ELR (cell line): ENCODE measurements around the gene MOV10L1.
"Not testable (repeated sequence)": the region's sequence is repeated elsewhere in the genome, so short reads cannot be mapped to it uniquely, and the experiment has no call there.

ENCODE experiments used
- DNase-seq: peaks from one replicate; pipeline ENCODE4 v3.0.0-alpha.2; 2015; ENCODE audit warnings: low read depth

The MOV10L1 gene

DNA sequence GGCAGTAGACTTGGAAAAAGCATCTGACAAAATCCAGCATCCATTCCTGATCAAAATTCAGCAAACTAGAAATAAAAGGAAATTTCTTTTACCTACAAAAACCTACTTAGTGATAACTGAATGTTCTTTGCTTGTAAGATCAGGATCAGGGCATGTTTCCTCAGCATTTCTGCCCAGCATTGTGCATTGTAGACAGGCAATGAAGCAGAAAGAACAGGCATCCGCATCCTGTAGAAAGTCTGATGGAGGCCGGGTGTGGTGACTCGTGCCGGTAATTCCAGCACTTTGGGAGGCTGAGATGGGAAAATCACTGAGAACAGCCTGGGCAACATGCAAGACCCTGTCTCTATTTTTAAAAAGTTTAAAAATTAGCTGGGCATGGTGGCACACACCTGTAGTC, 48.2 kb downstream of the MOV10L1 start:
- DNase-seq, result no peak

DNA sequence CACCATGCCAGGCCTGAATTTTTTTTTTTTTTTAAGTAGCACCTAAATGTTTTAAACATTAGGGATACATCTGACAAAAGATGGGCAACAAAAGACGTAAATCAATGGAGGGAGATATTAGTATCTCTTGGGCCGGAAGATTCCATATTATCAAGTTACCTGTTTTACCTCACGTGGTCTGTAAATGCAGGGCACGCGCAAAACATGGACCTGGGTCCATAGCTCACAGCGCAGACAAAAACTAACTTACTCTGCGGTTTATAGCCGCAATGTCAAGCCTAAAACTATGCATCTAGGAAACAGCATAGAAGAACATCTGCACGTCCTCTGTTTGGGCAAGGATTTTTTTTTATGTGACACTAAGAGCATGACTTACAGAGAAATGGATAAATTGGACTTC, 49.2 kb downstream of the MOV10L1 start:
- DNase-seq, result no peak

DNA sequence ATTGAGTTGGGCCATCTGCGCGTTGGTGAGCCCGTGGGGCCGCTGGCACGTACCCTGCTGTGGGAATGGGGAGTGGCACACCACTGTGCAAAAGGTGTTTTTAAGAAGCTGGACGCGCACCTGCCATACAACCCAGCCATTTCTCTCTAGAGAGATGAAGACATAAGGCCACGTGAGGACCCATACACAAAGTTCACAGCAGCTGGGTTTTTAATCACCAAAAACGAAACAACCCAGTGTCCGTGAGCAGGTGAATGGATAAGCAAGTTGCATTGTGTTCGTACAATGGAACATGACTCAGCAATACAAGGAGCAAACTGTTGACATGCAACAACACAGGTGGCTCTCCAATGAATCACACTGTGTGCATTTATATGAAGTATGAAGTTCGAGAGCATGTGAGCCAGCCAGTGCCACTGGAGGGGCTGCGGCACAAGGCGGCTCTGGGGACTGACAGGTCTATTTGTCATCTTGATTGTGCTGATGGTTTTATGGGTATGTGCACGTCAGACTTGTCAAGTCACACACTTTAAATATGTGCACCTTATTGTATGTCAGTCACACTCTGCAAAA, 50.1 kb downstream of the MOV10L1 start:
- no peak for DNase-seq

DNA sequence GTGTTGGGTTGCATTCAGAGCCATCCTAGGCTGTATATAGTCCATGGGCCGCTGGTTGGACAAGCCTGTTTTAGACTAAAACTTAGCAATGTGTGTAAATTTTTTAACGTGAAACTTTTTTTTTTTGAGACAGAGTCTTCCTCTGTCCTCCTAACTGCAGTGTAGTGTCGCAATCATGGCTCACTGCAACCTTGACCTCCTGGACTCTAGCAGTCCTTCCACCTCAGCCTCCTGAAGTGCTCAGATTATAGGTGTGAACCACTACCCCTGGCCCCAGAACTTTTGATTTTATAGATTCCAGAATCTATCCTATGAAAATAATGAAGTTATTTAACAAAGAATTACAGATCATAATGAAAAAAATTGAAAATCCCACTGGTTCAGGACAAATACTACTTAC, 50.8 kb downstream of the MOV10L1 start:
- DNase-seq, result no peak

DNA sequence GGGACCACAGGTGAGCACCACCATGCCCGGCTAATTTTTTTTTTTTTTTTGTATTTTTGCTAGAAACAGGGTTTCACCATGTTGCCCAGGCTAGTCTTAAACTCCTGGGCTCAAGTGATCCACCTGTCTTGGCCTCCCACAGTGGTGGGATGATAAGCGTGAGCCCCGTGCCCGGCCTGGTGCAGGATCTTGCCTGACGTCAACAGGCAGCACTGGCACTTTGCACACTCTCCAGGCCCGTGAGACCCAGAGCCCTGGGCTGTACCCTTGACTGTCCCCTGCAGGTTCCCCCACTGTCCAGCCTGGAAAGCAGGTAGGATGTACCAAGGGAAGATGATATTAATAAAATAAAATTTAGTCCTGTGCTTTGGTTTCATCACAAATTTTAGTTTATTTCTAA, 51.7 kb downstream of the MOV10L1 start:
- DNase-seq, result no peak

DNA sequence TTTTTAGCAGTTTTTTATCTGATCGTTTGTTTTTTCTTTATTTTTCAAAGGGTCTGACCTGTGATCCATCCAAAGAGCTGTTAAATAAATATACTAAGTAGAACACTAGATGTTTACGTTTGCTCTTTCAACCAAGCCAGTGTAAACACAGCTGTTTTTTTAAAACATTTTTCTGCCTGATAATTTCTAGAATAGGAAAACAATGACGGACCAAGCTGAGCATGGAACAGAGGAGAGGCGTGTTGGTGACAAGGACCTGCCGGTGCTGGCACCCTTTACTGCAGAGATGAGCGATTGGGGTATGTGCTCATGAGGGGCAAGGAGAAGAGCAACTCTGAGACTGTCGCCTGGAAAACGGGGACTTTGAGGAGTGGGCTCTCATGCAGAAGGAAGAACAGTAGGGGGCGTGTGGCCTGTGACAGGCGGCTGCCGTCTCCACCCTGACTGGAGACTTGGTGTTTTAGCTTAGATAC, 52.1 kb downstream of the MOV10L1 start:
- DNase-seq, result no peak

DNA sequence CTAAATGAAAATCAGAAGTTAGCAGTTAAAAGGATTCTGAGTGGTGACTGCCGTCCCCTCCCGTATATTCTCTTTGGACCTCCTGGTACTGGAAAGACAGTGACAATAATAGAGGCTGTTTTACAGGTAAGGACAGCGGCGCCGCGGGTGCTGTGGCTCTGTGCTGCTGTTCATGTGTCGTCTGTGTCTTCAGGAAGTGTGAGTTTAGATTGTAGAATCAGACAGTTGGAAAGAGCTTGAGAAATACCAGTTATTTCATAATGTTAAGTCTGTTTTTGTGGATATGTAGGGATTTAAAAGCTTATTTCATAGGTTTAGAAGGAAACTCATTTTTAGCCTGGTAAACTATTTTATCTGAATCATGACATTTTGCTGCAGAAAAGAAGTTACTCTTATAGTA, 53.3 kb downstream of the MOV10L1 start:
- DNase-seq, result no peak

DNA sequence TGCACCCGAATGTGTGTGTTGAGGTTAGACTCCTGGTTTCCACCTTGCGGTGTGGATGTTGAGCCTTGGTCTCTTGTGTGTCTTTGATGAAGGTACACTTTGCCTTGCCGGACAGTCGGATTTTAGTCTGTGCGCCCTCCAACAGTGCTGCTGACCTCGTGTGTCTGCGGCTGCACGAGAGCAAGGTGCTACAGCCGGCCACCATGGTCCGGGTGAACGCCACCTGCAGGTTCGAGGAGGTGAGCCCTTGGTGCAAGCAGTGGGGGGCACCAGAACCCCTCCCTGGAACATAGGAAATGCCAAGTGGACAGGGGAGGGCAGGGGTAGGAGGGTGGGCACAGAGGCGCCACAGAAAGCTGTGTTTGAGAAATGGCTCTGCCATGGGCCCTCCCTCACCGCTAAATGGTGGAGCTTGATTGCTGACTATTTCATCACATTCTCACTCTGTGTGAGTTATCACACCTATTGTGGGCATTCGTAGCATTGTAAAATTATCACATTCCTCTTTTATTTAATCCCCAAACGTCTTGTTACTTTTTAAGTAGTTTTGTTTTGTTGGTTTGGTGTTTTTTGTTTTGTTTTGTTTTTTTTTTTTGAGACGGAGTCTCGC, 54.3 kb downstream of the MOV10L1 start:
- no peak for DNase-seq

DNA sequence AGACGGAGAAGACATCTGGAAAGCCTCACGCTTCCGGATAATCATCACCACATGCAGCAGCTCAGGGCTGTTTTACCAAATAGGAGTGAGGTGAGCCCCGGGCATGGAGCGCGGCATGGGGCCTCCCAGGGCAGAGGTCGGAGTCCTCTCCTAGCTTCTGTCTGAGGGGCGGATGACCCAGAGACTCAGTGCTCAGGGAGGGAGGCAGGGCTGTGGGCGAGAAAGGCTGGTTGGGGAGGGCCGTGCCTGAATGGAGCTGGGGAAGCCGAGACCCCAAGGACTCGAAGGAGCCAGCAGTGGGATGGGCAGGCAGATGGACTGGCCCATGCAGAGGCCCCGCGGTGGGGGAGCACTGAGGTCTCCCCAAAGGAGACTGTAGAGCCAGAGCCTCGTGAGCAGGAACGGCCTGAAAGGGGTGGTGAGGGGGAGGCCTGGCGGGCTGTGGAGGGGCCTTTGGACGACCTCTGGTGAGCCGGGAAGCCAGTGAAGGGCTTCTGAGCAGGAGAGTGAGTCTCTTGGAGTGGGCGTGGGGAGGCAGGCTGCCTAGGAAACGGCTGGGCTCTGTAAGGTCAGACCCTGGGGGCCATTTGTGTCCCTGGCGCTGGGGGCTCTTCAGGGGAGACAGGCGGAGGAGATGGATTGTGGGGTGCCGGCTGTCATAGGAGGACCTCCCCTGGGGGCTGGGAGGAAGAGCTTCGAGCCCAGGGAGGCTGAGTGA, 56.1 kb downstream of the MOV10L1 start:
- no peak for DNase-seq

DNA sequence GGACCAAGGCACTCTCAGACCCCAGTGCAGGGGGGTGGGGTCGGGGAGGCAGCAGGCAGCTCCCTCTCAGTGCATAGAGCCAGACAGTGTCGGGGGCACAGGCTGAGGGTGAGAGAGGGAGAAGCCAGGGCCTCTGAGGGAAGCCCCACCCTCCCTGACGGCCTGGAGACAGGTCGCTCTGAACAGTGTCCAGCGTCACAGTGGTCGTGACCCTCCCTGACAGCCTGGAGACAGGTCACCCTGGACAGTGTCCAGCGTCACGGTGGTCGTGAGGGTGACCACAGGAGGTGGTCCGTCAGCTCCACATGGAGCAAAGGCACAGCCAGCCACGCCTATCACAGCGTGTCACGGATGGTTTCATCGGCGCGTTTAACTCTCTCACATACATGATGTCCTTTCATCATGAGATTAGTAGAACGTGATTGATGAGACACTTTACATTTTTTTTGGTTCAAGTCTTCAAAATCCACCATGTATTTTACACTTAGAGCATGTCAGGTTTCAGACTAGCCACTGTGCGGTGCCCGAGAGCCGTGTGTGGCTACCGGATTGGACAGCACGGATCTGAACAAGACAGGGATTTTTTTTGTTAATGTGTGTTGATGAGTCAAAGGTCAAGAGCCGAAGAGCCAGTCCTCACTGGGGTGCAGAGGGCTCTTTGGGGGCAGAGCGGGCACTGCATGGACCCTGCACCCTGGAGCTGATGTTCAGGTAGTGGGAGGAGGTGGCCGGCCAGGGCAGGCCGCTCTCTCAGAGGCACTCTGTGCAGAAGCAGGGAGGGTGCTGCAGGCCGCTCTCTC, 56.8 kb downstream of the MOV10L1 start:
- DNase-seq, result peak; percentile 80

DNA sequence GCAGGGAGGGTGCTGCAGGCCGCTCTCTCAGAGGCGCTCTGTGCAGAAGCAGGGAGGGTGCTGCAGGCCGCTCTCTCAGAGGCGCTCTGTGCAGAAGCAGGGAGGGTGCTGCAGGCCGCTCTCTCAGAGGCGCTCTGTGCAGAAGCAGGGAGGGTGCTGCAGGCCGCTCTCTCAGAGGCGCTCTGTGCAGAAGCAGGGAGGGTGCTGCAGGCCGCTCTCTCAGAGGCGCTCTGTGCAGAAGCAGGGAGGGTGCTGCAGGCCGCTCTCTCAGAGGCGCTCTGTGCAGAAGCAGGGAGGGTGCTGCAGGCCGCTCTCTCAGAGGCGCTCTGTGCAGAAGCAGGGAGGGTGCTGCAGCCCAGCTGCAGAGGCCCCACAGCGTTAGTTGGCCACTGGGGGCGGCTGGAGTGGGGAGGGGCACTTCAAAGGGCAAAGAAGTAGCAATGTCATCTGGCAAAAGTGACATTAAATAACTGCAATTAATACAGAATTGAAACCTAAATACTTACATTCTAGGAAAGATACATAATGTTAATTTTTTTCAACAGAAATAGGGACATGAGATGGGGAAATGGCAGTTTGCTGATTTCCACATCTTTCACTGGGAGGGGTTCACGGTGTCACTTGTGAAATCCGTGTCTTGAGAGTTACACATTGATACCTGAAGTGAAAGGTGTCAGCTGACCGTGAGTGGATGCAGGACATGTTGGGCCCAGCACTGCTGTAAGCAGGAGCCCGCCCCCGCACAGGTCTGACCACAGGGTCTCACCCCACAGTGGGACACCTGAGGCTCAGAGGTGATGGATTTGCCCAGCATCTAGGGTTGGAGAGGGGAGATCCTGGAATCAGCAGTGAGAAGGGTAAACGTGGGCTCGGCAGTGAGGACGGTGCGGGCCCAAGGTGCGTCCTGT, 57.7 kb downstream of the MOV10L1 start:
- not testable (repeated sequence) for DNase-seq

DNA sequence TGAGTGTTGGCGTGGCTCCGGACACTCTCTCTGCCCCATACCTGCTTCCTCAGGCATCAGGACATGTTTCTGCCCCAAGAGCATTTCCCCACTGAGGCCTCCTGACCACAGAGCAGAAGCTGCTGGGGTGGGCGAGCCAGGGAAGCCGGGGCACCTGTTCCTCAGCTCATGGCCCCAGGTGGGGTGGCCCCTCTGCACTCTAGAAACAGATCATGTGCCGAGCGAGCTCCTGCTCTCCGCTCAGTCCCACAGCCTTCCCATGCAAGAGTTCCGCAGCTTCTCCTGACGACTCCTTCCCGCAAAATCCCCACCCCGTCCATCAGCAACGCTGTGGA, 58.3 kb downstream of the MOV10L1 start:
- no peak for DNase-seq

DNA sequence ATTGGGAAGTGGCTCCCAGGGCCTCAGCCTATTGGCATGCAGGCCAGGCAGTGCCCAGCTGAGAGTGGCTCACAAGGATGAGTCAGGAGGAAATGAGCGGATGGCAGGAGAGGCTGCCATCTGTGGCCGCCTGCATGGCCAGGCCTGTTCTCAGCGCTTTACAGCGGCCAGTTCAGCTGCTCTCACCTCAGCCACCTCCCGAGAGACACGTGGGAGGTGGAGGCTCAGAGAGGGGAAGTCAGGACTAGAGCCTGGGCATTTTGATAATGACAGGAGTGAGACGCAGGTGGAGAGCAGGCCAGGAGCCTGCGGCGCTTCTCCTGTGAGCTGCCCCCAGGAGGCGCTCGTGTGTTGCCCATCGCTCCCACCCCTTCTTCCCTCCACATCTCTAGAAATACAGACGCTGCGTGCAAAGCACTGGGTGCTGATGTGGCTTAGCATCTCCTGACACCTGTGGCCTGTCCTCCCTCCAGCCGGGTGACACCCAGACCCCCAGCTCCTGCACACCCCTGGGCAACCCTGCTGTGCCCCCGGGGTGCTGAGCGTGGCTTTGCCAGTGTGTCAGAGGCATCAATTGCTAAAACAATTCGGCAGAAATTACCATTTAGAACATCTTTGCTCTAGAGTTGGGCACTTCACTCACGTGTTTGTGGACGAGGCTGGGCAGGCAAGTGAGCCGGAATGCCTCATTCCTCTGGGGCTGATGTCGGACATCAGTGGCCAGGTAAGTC, 59.4 kb downstream of the MOV10L1 start:
- peak; percentile 60 for DNase-seq

DNA sequence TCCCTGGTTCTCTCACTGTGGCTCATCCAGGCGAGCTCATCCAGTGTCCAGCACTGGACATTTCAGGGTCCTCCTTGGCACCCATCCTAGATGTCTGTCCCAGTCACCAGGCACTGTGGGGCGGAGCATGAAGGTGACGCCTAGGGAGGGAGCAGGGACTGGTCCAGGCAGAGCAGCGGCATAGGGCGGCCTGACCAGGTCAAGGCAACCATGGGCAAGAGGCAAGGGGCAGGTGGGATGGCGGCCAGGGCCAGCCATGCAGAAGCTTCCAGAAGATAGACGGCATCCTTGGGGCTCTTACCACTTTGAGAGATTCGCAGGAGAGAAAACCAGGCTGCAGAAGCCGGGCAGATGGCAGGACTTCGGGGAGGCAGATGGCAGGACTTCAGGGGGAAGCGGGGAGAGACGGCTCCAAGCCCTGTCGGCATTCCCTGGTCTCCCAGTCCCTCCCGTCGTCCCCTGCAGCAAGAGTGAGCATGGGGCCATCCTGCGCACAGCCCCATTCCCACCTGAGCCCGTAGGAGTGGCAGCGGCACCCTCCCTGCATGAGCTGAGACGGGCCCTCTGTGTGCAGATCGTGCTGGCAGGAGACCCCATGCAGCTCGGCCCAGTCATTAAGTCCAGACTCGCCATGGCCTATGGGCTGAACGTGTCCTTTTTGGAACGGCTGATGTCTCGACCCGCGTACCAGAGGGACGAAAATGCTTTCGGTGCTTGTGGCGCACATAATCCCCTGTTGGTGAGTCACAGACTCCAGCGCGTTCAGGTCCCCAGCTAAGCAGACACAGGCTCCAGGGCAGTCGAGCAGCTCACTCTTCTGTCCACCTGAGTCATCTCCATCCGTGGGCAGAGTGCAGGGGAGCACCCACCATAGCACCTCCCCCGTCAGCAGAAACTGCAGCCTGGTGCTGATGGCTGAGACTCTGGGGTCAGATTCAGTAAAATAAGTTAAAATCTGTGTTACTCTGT, 60.6 kb downstream of the MOV10L1 start:
- peak; percentile 17 for DNase-seq

DNA sequence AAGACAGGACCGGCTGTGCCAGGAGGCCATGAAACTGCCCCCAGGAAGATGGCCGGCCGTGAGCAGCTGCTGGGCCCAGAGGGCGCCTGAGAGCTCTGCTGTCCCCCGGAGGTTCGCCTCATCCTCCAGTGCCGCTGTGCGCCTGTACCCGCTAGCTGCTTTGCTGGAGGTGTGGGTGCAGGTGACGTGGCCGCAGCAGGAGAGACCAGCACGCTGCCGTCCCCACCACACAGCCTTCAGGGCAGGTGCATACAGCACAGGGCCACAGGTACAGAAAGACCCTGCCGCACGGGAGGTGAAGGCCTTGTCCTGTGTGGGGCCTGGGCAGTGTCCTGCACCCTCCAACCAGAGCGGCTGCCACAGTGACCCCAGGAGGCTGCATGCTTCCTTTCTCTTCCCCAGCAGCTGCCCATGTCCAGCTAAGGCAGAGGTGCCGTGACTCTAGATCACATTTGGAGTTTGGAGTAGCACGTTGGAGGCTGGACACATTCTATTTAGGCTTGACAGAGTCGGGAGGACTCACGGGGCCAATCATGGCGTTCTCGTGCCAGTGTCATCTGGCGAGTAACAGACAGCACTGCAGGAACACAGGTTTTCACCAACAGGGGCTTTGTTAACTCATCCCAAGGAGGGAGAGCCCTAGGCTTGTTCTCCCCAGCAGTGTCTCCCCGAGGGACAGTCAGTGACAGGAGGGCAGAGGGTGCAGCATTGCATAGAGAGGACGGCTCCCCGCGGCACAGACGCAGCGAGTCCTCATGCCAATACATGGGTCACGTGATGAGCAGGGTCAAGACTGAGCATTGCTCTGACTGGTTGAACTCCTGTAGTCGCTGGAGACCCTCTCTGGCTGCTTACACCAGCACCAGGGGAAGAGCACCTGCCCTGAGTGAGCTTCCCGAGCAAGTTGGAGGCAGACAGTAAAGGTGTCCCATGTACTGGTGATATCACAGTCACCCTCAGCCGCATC, 62.0 kb downstream of the MOV10L1 start:
- DNase-seq, result no peak

DNA sequence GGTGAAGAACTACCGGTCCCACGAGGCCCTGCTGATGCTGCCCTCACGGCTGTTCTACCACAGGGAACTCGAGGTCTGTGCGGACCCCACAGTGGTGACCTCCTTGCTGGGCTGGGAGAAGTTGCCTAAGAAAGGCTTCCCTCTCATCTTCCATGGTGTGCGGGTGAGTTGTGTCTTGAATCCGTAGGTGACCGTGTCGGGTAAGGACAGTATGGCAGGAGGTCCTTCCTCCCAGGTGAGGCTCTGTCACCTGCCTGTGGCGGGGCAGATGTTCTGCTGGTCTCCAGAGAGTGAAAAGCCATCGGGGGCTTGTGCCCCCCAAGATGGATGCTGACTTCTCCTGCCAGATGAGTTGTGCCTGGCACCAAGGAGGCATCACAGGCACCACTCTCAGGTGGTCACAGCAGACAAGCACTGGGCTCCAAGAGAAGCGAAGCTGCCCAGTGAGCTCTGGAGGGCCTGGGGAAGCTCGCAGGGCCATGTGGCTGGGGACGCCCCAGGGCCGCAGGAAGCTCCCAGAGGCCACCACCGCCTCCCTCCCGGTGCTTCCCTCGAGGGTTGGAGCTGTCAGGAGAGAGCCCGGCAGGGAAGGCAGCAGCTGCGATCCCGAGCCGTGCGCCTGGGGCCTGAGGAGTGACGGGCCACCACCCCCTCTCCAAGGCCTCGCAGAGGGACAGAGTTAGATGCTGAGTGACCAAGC, 63.4 kb downstream of the MOV10L1 start:
- no peak for DNase-seq

DNA sequence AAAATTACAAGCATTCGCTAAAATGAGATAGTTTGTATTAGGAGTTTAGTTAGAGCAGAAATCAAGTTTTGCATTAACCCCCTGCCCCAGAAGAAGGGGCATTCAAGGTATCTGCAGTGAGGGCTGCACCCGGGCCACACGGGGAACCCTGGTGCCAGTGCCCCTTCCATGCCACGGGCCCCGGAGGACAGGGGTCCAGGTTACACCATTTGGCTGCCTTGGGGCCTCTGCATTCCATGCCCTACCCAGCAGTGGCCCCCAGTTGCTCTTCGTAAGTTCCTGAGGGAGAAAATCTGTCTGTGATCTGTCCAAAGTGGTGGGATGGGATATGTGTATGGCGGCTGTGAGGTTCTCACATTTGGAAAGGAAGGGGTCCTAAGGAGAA, 63.9 kb downstream of the MOV10L1 start:
- DNase-seq, result no peak
